IgD-negative memory B cell (primary cell): ENCODE measurements around the gene FANCI. TPM values are rescaled to one million over a fixed set of nuclear protein-coding genes. Genes with fewer than 3 reads are reported as not detected.

Experiments used
- H3K27ac Mint-ChIP-seq, 3 donors: one replicate each; pipeline ENCODE4 v1.8.0; 2020 to 2022; ENCODE audit warnings: mild to moderate bottlenecking in 3 of 3, mixed read lengths in 3 of 3, moderate library complexity in 1 of 3
- H3K27me3 Mint-ChIP-seq: one replicate; pipeline ENCODE4 v1.8.0; 2021; ENCODE audit warnings: mixed read lengths
- H3K36me3 Mint-ChIP-seq: one replicate; pipeline ENCODE4 v1.8.0; 2020; ENCODE audit warnings: mild to moderate bottlenecking, mixed read lengths
- H3K4me1 Mint-ChIP-seq, 3 donors: one replicate each; pipeline ENCODE4 v1.8.0; 2020 to 2022; ENCODE audit warnings: mixed read lengths in 3 of 3, mild to moderate bottlenecking in 1 of 3
- H3K4me3 Mint-ChIP-seq, 4 donors: one replicate each; pipeline ENCODE4 v1.8.0; 2020 to 2022; ENCODE audit warnings: mild to moderate bottlenecking in 4 of 4, mixed read lengths in 4 of 4, moderate library complexity in 3 of 4
- H3K9me3 Mint-ChIP-seq, 3 donors: one replicate each; pipeline ENCODE4 v1.8.0; 2020 to 2021; ENCODE audit warnings: mixed read lengths in 3 of 3, mild to moderate bottlenecking in 1 of 3
- polyA plus RNA-seq: library from polyadenylated mRNA; unstranded; fragments of 300-500 nt; fragmentation: Illumina TruSeq; gene quantifications from one replicate; pipeline ENCODE4 v1.2.3, GENCODE V29; 2021

Gene FANCI
- polyA plus RNA-seq, 1 donor from 2014 or later, result 3.4 TPM

- Mint-ChIP-seq H3K4me3 (peak overlapping the region in 3 of 4 donors; percentile 44 to 74 (median 74)), H3K9me3 (no peaks in the 10 kb centered on the region), H3K27me3 (no peaks in the 10 kb centered on the region), H3K36me3 (peaks cover 7% of the 10 kb centered on the region), H3K4me1 (peaks cover 15 to 30% (median 29%) of the 10 kb centered on the region in 3 donors), H3K27ac (peak overlapping the region; percentile 71 to 73 (median 73))
These were observed 85.7 kb downstream of the FANCI start for GRCh38 chr15:89329329-89330084.

GRCh38 chr15:89330119-89330518, 86.3 kb downstream of the FANCI start:
- Mint-ChIP-seq H3K9me3 (peaks cover 0 to 4% (median 0%) of the 10 kb centered on the region in 3 donors), H3K27ac (peak overlapping the region in 1 of 3 donors; percentile 79), H3K36me3 (peaks cover 10% of the 10 kb centered on the region), H3K4me1 (peaks cover 20 to 35% (median 34%) of the 10 kb centered on the region in 3 donors), H3K4me3 (peak overlapping the region in 1 of 4 donors; percentile 74), H3K27me3 (peaks cover 2% of the 10 kb centered on the region)

GRCh38 chr15:89330881-89331595, 87.3 kb downstream of the FANCI start:
- H3K27me3 Mint-ChIP-seq, result peaks cover 2% of the 10 kb centered on the region
- H3K36me3 Mint-ChIP-seq, result peaks cover 10% of the 10 kb centered on the region
- peak overlapping the region in 1 of 3 donors; percentile 79 for H3K27ac Mint-ChIP-seq
- H3K9me3 Mint-ChIP-seq, result peaks cover 0 to 5% (median 0%) of the 10 kb centered on the region in 3 donors
- H3K4me1 Mint-ChIP-seq, result peaks cover 24 to 40% (median 39%) of the 10 kb centered on the region in 3 donors
- peak overlapping the region in 1 of 4 donors; percentile 60 for H3K4me3 Mint-ChIP-seq

GRCh38 chr15:89332446-89332845, 88.7 kb downstream of the FANCI start:
- peaks cover 0 to 5% (median 0%) of the 10 kb centered on the region in 3 donors for H3K9me3 Mint-ChIP-seq
- H3K27ac Mint-ChIP-seq, result peak overlapping the region in 1 of 3 donors; percentile 79
- H3K27me3 Mint-ChIP-seq, result peaks cover 2% of the 10 kb centered on the region
- peaks cover 10% of the 10 kb centered on the region for H3K36me3 Mint-ChIP-seq
- peaks cover 26 to 42% (median 40%) of the 10 kb centered on the region in 3 donors for H3K4me1 Mint-ChIP-seq
- H3K4me3 Mint-ChIP-seq, result peak overlapping the region; percentile 66 to 81 (median 72)

GRCh38 chr15:89333011-89333860, 89.5 kb downstream of the FANCI start:
- H3K4me3 Mint-ChIP-seq, result peak overlapping the region; percentile 79 to 99 (median 92)
- H3K4me1 Mint-ChIP-seq, result peaks cover 27 to 44% (median 42%) of the 10 kb centered on the region in 3 donors
- peaks cover 2% of the 10 kb centered on the region for H3K27me3 Mint-ChIP-seq
- H3K36me3 Mint-ChIP-seq, result peaks cover 10% of the 10 kb centered on the region
- peaks cover 0 to 5% (median 0%) of the 10 kb centered on the region in 3 donors for H3K9me3 Mint-ChIP-seq
- peak overlapping the region in 2 of 3 donors; percentile 80 to 99 for H3K27ac Mint-ChIP-seq

- peaks cover 5% of the 10 kb centered on the region for H3K27me3 Mint-ChIP-seq
- H3K4me3 Mint-ChIP-seq, result peak overlapping the region; percentile 79 to 99 (median 92)
- peaks cover 29 to 44% (median 42%) of the 10 kb centered on the region in 3 donors for H3K4me1 Mint-ChIP-seq
- H3K36me3 Mint-ChIP-seq, result peaks cover 10% of the 10 kb centered on the region
- peaks cover 0 to 5% (median 0%) of the 10 kb centered on the region in 3 donors for H3K9me3 Mint-ChIP-seq
- peak overlapping the region; percentile 47 to 99 (median 80) for H3K27ac Mint-ChIP-seq
These were observed 90.3 kb downstream of the FANCI start for GRCh38 chr15:89333959-89334509.

- Mint-ChIP-seq H3K4me3 (peak within 1 kb of the TSS; percentile 90 to 99 (median 95)), H3K9me3 (peaks cover 0 to 5% (median 0%) of the 10 kb centered on the region in 3 donors), H3K27me3 (peaks cover 5% of the 10 kb centered on the region), H3K36me3 (peaks cover 9% of the 10 kb centered on the region), H3K27ac (peak within 1 kb of the TSS; percentile 99 to 100 (median 100)), H3K4me1 (peaks cover 28 to 37% (median 37%) of the 10 kb centered on the region in 3 donors)
These were observed 90.9 kb downstream of the FANCI start, which contains the start of gene POLG for GRCh38 chr15:89334510-89335297. Gene POLG (minus strand): TSS chr15:89334824. CDS start chr15:89333754, 1,070 bp downstream.

- H3K36me3 Mint-ChIP-seq, result peaks cover 8% of the 10 kb centered on the region
- peaks cover 27 to 34% (median 33%) of the 10 kb centered on the region in 3 donors for H3K4me1 Mint-ChIP-seq
- peak overlapping the region; percentile 99 to 100 (median 100) for H3K27ac Mint-ChIP-seq
- peak overlapping the region; percentile 90 to 99 (median 95) for H3K4me3 Mint-ChIP-seq
- H3K9me3 Mint-ChIP-seq, result peaks cover 0 to 5% (median 0%) of the 10 kb centered on the region in 3 donors
- H3K27me3 Mint-ChIP-seq, result peaks cover 5% of the 10 kb centered on the region
These were observed 91.7 kb downstream of the FANCI start for GRCh38 chr15:89335298-89336041.

GRCh38 chr15:89338036-89338435, 94.3 kb downstream of the FANCI start:
- Mint-ChIP-seq H3K27ac (peak overlapping the region in 2 of 3 donors; percentile 57 to 69), H3K36me3 (peaks cover 4% of the 10 kb centered on the region), H3K4me1 (peaks cover 13 to 15% (median 14%) of the 10 kb centered on the region in 3 donors), H3K9me3 (peaks cover 0 to 5% (median 0%) of the 10 kb centered on the region in 3 donors), H3K27me3 (peaks cover 5% of the 10 kb centered on the region), H3K4me3 (peak overlapping the region in 3 of 4 donors; percentile 43 to 95 (median 72))

GRCh38 chr15:89340573-89340972, 96.8 kb downstream of the FANCI start:
- peaks cover 4 to 6% (median 5%) of the 10 kb centered on the region in 3 donors for H3K4me1 Mint-ChIP-seq
- H3K27ac Mint-ChIP-seq, result peak overlapping the region in 1 of 3 donors; percentile 84
- no peaks in the 10 kb centered on the region for H3K36me3 Mint-ChIP-seq
- H3K9me3 Mint-ChIP-seq, result no peaks in the 10 kb centered on the region
- peaks cover 9% of the 10 kb centered on the region for H3K27me3 Mint-ChIP-seq
- H3K4me3 Mint-ChIP-seq, result no peak overlapping the region

GRCh38 chr15:89341316-89342005, 97.7 kb downstream of the FANCI start:
- H3K27ac Mint-ChIP-seq, result no peak overlapping the region
- no peaks in the 10 kb centered on the region for H3K9me3 Mint-ChIP-seq
- peaks cover 2 to 6% (median 4%) of the 10 kb centered on the region in 3 donors for H3K4me1 Mint-ChIP-seq
- H3K4me3 Mint-ChIP-seq, result peak overlapping the region in 1 of 4 donors; percentile 4
- no peaks in the 10 kb centered on the region for H3K36me3 Mint-ChIP-seq
- peaks cover 10% of the 10 kb centered on the region for H3K27me3 Mint-ChIP-seq

- Mint-ChIP-seq H3K4me1 (peaks cover 0 to 3% (median 1%) of the 10 kb centered on the region in 3 donors), H3K4me3 (peak overlapping the region in 1 of 4 donors; percentile 49), H3K27me3 (peaks cover 10% of the 10 kb centered on the region), H3K9me3 (no peaks in the 10 kb centered on the region), H3K27ac (no peak overlapping the region), H3K36me3 (no peaks in the 10 kb centered on the region)
These were observed 99.1 kb downstream of the FANCI start for GRCh38 chr15:89342840-89343239.
